H1 (cell line): ENCODE data around the gene GALNTL6.

ENCODE experiments used
- BACH1 ChIP-seq: IDR thresholded peaks from 2 replicates; pipeline ENCODE4 v1.6.1; 2012; ENCODE audit warnings: low read length, improper control_type of control experiment
- CBX5 ChIP-seq: fragments of 300-800, 300-1000 bp; sonication (generic); IDR thresholded peaks from 2 replicates; pipeline ENCODE4 v1.7.1; 2016; ENCODE audit warnings: antibody characterized with exemption, low read length, low read depth
- EP300 ChIP-seq, 2 experiments: IDR thresholded peaks; 1 replicate in 1 of 2; 2 replicates in 1 of 2; pipeline ENCODE4 v1.6.1; 2011 to 2012; ENCODE audit warnings: low read depth in 2 of 2, low read length in 2 of 2, mild to moderate bottlenecking in 2 of 2, borderline replicate concordance in 1 of 2, inconsistent platforms in 1 of 2, moderate library complexity in 1 of 2
- EZH2 ChIP-seq: fragments of 200-600 bp; sonication (generic); IDR thresholded peaks from 2 replicates; pipeline ENCODE4 v1.7.1; 2012; ENCODE audit warnings: low read depth, mild to moderate bottlenecking, moderate library complexity, low read length, inconsistent platforms; ENCODE audit not compliant: severe bottlenecking
- JUND ChIP-seq: IDR thresholded peaks from 2 replicates; pipeline ENCODE4 v1.6.1; 2011; ENCODE audit warnings: mild to moderate bottlenecking, improper control_type of control experiment, low read length
- POLR2A ChIP-seq, 2 experiments: IDR thresholded peaks; 1 replicate in 1 of 2; 2 replicates in 1 of 2; pipeline ENCODE4 v1.6.1; 2011; ENCODE audit warnings: low read depth in 2 of 2, low read length in 2 of 2, mild to moderate bottlenecking in 2 of 2; ENCODE audit errors: control extremely low read depth in 1 of 2
- RAD21 ChIP-seq, 2 experiments: IDR thresholded peaks in 1 of 2; conservative IDR thresholded peaks in 1 of 2; 2 replicates each; pipeline ENCODE4 v1.6.1; 2011; ENCODE audit warnings: low read depth in 2 of 2, low read length in 2 of 2, improper control_type of control experiment in 1 of 2, inconsistent platforms in 1 of 2, mild to moderate bottlenecking in 1 of 2, moderate library complexity in 1 of 2
- RFX5 ChIP-seq: IDR thresholded peaks from 2 replicates; pipeline ENCODE4 v1.6.1; 2011; ENCODE audit warnings: low read depth, low read length, improper control_type of control experiment, borderline replicate concordance
- RNF2 ChIP-seq: fragments of 200-900, 300-1000 bp; sonication (generic); IDR thresholded peaks from 2 replicates; pipeline ENCODE4 v1.7.1; 2016; ENCODE audit warnings: borderline replicate concordance, low read depth, mild to moderate bottlenecking, antibody characterized with exemption, low read length; ENCODE audit not compliant: poor library complexity, severe bottlenecking; ENCODE audit errors: missing control alignments
- TAF1 ChIP-seq: IDR thresholded peaks from 2 replicates; pipeline ENCODE4 v1.6.1; 2011; ENCODE audit warnings: mild to moderate bottlenecking, low read depth, low read length
- TEAD4 ChIP-seq: IDR thresholded peaks from 2 replicates; pipeline ENCODE4 v1.6.1; 2012; ENCODE audit warnings: low read depth, low read length, inconsistent platforms, mixed read lengths
- TF ChIP-seq, protein P1 (sequence below), 3 experiments: IDR thresholded peaks; 1 replicate in 2 of 3; 2 replicates in 1 of 3; pipeline versions ENCODE4 v1.5.1 to v1.6.1; 2011; ENCODE audit warnings: low read length in 3 of 3, mild to moderate bottlenecking in 3 of 3, inconsistent platforms in 2 of 3, low read depth in 1 of 3, moderate library complexity in 1 of 3; ENCODE audit not compliant: insufficient read depth in 1 of 3; ENCODE audit errors: control extremely low read depth in 1 of 3
- TF ChIP-seq, protein P2 (sequence below): IDR thresholded peaks from 2 replicates; pipeline ENCODE4 v1.6.1; 2012; ENCODE audit warnings: inconsistent platforms
- TF ChIP-seq, protein P3 (sequence below): IDR thresholded peaks from 2 replicates; pipeline ENCODE4 v1.6.1; 2012; ENCODE audit warnings: low read length, inconsistent platforms

DNA sequence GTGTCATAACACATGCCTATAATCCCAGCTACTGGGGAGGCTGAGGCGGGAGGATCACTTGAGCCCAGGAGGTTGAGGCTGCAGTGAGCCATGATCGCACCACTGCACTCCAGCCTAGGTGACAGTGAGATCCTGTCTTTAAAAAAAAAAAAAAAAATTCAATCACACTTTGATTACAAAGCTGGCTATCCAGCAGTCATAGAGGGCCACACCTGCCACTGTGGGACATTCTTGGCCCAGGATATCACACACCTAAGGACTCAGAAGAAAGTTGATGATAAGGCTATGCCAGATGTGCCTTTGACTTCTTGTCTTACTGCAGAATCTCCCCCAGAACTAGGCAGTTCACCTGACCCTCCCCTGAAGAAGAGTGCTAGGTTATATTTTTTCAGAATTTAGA is 1232.9 kb downstream of the GALNTL6 start:
- TF ChIP-seq, protein P1, sequence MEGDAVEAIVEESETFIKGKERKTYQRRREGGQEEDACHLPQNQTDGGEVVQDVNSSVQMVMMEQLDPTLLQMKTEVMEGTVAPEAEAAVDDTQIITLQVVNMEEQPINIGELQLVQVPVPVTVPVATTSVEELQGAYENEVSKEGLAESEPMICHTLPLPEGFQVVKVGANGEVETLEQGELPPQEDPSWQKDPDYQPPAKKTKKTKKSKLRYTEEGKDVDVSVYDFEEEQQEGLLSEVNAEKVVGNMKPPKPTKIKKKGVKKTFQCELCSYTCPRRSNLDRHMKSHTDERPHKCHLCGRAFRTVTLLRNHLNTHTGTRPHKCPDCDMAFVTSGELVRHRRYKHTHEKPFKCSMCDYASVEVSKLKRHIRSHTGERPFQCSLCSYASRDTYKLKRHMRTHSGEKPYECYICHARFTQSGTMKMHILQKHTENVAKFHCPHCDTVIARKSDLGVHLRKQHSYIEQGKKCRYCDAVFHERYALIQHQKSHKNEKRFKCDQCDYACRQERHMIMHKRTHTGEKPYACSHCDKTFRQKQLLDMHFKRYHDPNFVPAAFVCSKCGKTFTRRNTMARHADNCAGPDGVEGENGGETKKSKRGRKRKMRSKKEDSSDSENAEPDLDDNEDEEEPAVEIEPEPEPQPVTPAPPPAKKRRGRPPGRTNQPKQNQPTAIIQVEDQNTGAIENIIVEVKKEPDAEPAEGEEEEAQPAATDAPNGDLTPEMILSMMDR (IDR thresholded peaks at IDR 0.05; ENCODE audit: control extremely low read depth in 1 of 3, insufficient read depth in 1 of 3, low read depth in 1 of 3, low read length in 3 of 3): no peak
- TF ChIP-seq RAD21 (IDR thresholded peaks at IDR 0.05 in 1 of 2, conservative IDR thresholded peaks at IDR 0.05 in 1 of 2; ENCODE audit: low read depth in 2 of 2, low read length in 2 of 2) (no peak), JUND (no peak), EZH2 (no peak), BACH1 (no peak), RFX5 (no peak), POLR2A (IDR thresholded peaks at IDR 0.05; ENCODE audit: control extremely low read depth in 1 of 2, low read depth in 2 of 2, low read length in 2 of 2) (no peak), TEAD4 (no peak), TAF1 (no peak), EP300 (IDR thresholded peaks at IDR 0.05; ENCODE audit: borderline replicate concordance in 1 of 2, low read depth in 2 of 2, low read length in 2 of 2) (no peak), CBX5 (no peak), RNF2 (no peak)
- TF ChIP-seq, protein P2, sequence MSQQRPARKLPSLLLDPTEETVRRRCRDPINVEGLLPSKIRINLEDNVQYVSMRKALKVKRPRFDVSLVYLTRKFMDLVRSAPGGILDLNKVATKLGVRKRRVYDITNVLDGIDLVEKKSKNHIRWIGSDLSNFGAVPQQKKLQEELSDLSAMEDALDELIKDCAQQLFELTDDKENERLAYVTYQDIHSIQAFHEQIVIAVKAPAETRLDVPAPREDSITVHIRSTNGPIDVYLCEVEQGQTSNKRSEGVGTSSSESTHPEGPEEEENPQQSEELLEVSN: no peak
- TF ChIP-seq, protein P3, sequence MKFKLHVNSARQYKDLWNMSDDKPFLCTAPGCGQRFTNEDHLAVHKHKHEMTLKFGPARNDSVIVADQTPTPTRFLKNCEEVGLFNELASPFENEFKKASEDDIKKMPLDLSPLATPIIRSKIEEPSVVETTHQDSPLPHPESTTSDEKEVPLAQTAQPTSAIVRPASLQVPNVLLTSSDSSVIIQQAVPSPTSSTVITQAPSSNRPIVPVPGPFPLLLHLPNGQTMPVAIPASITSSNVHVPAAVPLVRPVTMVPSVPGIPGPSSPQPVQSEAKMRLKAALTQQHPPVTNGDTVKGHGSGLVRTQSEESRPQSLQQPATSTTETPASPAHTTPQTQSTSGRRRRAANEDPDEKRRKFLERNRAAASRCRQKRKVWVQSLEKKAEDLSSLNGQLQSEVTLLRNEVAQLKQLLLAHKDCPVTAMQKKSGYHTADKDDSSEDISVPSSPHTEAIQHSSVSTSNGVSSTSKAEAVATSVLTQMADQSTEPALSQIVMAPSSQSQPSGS: no peak
